OCI-LY1 (cell line): ENCODE data around the gene KIF17.
"Not testable (repeated sequence)": the region's sequence is repeated elsewhere in the genome, so short reads cannot be mapped to it uniquely, and the experiment has no call there.

Source experiments
- H2AFZ ChIP-seq: fragments of 200-600 bp; sonication (generic), shearing (Covaris generic); 2 replicates; pipeline ENCODE4 v1.6.0; 2014; ENCODE audit warnings: antibody characterized with exemption, mild to moderate bottlenecking, low read length
- H3F3A ChIP-seq: fragments of 200-600 bp; sonication (generic), shearing (Covaris generic); 2 replicates; pipeline ENCODE4 v1.6.0; 2014; ENCODE audit warnings: mild to moderate bottlenecking, antibody characterized with exemption, low read length, moderate library complexity; ENCODE audit not compliant: insufficient read depth
- H3K27ac ChIP-seq: fragments of 200-600 bp; sonication (generic); 2 replicates; pipeline ENCODE4 v1.5.1; 2014; ENCODE audit warnings: low read length, mixed run types, mild to moderate bottlenecking, low read depth; ENCODE audit not compliant: poor library complexity, severe bottlenecking
- H3K27me3 ChIP-seq: fragments of 200-600 bp; sonication (generic); 2 replicates; pipeline ENCODE4 v1.6.0; 2014; ENCODE audit warnings: antibody characterized with exemption, mild to moderate bottlenecking, low read length, moderate library complexity; ENCODE audit not compliant: insufficient read depth
- H3K36me3 ChIP-seq: fragments of 200-600 bp; sonication (generic); 2 replicates; pipeline ENCODE4 v1.6.1; 2014; ENCODE audit warnings: mild to moderate bottlenecking, antibody characterized with exemption, low read length, moderate library complexity, mixed read lengths; ENCODE audit not compliant: insufficient read depth
- H3K4me1 ChIP-seq: fragments of 200-600 bp; sonication (generic); 2 replicates; pipeline ENCODE4 v1.5.1; 2014; ENCODE audit warnings: mild to moderate bottlenecking, low read length, moderate library complexity; ENCODE audit not compliant: insufficient read depth, severe bottlenecking
- H3K4me2 ChIP-seq: fragments of 200-600 bp; sonication (generic), shearing (Covaris generic); 2 replicates; pipeline ENCODE4 v1.6.1; 2014; ENCODE audit warnings: low read length
- H3K4me3 ChIP-seq: fragments of 200-600 bp; sonication (generic); 2 replicates; pipeline ENCODE4 v1.5.1; 2014; ENCODE audit warnings: low read length, low read depth, mild to moderate bottlenecking, mixed read lengths; ENCODE audit not compliant: poor library complexity, severe bottlenecking
- H3K79me2 ChIP-seq: fragments of 200-600 bp; shearing (Covaris generic); 2 replicates; pipeline ENCODE4 v1.6.1; 2016; ENCODE audit warnings: mixed run types, low read length, mixed read lengths; ENCODE audit not compliant: insufficient read depth
- H3K9ac ChIP-seq: fragments of 200-600 bp; sonication (generic), shearing (Covaris generic); 2 replicates; pipeline ENCODE4 v1.6.1; 2014; ENCODE audit warnings: mild to moderate bottlenecking, low read length, mixed read lengths
- H3K9me2 ChIP-seq: fragments of 200-600 bp; sonication (generic), shearing (Covaris generic); 2 replicates; pipeline ENCODE4 v1.6.1; 2014; ENCODE audit warnings: low read depth, mild to moderate bottlenecking, low read length, mixed read lengths
- H3K9me3 ChIP-seq: fragments of 200-600 bp; shearing (Covaris generic); 2 replicates; pipeline ENCODE4 v1.6.1; 2014; ENCODE audit warnings: low read length, mixed read lengths
- H4K20me1 ChIP-seq: fragments of 200-600 bp; sonication (generic), shearing (Covaris generic); 2 replicates; pipeline ENCODE4 v1.6.0; 2016; ENCODE audit warnings: mild to moderate bottlenecking, low read length; ENCODE audit not compliant: insufficient read depth
- EZH2 ChIP-seq: fragments of 200-600 bp; sonication (generic), shearing (Covaris generic); IDR thresholded peaks from 2 replicates; pipeline ENCODE4 v1.8.0; 2017; ENCODE audit warnings: borderline replicate concordance, mixed run types, mild to moderate bottlenecking, antibody characterized with exemption, low read length, moderate library complexity, mixed read lengths
- TF ChIP-seq, protein P1 (sequence below): fragments of 200-600 bp; sonication (generic), shearing (Covaris generic); IDR thresholded peaks from 2 replicates; pipeline ENCODE4 v1.5.1; 2017; ENCODE audit warnings: mild to moderate bottlenecking, antibody characterized with exemption, low read length, moderate library complexity, mixed read lengths

Gene KIF17

DNA sequence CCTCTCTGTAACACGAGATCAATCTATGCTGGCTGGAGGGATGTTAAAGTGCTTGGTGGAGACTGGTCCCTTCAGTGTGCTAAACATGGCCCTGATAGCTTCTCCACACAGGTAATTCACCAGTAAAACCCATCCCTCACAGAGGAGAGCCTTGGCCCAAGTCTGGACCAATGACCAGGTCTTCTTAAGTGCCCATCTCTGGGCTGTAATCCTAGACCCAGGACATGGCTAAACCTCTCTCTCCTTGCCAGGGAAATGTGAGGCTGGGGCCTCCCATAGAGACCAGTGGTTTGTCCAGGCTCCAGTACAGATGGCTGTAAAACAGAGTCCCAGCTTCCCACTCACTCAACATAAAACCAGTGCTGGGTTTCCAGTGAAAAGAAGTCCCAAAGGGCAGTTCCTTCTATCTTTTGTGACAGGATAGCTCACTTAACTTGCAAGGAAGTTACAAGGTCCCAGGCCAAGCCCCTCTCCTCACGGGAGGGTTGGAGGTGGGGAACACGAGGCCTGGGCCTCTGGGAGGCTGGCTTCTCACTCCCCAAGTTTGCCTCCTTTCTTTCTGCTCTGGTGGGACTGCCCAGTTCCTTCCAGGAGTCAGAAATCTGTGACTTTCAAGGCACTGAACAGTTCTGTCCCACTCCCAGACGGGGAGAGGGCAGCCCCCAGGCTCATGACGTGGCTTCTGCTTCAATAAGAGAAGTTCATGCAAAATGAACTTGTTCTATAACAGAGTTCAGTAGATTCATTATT lies 2.2 kb upstream of the KIF17 start:
- H3K27me3 ChIP-seq, result no peaks in the 10 kb centered on the region; the same call in 1 of the 2 replicates
- H4K20me1 ChIP-seq, result no peaks in the 10 kb centered on the region
- H3K9ac ChIP-seq, result no peak overlapping the region
- no peaks in the 10 kb centered on the region for H3K9me3 ChIP-seq
- no peaks in the 10 kb centered on the region for H3K36me3 ChIP-seq
- H3F3A ChIP-seq, result no peaks in the 10 kb centered on the region
- H2AFZ ChIP-seq, result no peak overlapping the region
- no peaks in the 10 kb centered on the region for H3K9me2 ChIP-seq
- no peak overlapping the region for H3K4me3 ChIP-seq
- no peak overlapping the region for H3K27ac ChIP-seq
- no peaks in the 10 kb centered on the region for H3K4me1 ChIP-seq
- H3K4me2 ChIP-seq, result no peak overlapping the region
- H3K79me2 ChIP-seq, result no peaks in the 10 kb centered on the region
- TF ChIP-seq, protein P1, sequence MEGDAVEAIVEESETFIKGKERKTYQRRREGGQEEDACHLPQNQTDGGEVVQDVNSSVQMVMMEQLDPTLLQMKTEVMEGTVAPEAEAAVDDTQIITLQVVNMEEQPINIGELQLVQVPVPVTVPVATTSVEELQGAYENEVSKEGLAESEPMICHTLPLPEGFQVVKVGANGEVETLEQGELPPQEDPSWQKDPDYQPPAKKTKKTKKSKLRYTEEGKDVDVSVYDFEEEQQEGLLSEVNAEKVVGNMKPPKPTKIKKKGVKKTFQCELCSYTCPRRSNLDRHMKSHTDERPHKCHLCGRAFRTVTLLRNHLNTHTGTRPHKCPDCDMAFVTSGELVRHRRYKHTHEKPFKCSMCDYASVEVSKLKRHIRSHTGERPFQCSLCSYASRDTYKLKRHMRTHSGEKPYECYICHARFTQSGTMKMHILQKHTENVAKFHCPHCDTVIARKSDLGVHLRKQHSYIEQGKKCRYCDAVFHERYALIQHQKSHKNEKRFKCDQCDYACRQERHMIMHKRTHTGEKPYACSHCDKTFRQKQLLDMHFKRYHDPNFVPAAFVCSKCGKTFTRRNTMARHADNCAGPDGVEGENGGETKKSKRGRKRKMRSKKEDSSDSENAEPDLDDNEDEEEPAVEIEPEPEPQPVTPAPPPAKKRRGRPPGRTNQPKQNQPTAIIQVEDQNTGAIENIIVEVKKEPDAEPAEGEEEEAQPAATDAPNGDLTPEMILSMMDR, result no peak
- no peak for TF ChIP-seq EZH2

DNA sequence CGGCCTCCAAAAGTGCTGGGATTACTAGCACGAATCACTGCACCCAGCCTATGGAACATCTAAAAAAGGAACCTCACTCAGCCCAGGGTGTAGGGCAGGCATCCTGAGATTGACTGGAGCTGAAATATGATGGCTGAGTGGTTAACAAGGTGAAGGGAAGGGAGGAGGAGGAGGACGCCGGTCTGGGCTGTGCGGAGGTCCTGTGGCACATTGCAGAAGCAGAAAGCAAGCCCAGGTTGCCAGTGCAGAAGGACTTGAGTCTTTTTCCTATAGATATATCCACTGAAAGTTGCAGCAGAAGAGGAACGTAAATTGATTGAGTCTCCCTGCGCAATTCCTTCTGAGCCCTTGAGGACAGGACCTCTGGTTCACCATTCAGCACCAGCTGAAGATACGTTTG lies 1.5 kb upstream of the KIF17 start:
- Histone ChIP-seq H3K9me3 (no peaks in the 10 kb centered on the region), H3K79me2 (no peaks in the 10 kb centered on the region), H3F3A (no peaks in the 10 kb centered on the region), H3K4me2 (no peak overlapping the region), H3K4me1 (no peaks in the 10 kb centered on the region), H3K27ac (no peak overlapping the region), H3K27me3 (no peaks in the 10 kb centered on the region; the same call in 1 of the 2 replicates), H3K36me3 (no peaks in the 10 kb centered on the region), H2AFZ (no peak overlapping the region), H3K4me3 (no peak overlapping the region), H3K9ac (no peak overlapping the region), H3K9me2 (no peaks in the 10 kb centered on the region), H4K20me1 (no peaks in the 10 kb centered on the region)
- TF ChIP-seq EZH2, result no peak
- TF ChIP-seq, protein P1, result no peak

DNA sequence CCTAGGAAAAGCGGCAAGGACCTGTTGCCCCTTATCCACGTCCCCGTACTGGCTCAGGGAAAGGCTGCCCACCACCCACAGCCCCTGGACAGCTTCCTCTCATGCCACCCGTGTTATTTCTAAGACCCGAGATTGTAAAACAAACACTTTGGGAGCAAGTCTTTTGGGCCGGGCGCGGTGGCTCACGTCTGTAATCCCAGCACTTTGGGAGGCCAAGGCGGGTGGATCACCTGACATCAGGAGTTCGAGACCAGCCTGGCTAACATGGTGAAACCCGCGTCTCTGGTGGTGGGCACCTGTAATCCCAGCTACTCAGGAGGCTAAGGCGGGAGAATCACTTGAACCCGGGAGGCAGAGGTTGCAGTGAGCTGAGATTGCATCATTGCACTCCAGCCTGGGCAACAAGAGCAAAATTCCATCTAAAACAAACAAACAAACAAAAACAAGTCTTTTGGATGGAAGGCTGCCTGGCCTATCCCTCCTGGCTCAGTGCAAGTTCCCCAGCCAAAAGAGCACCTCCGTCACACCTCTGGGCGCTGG lies 606 bp upstream of the KIF17 start:
- Histone ChIP-seq H3K4me2 (peak overlapping the region; percentile 67), H3K4me3 (peak overlapping the region; percentile 50)
- H3K79me2 ChIP-seq, H3K27me3 ChIP-seq, H2AFZ ChIP-seq, H3K9ac ChIP-seq, H3F3A ChIP-seq, H4K20me1 ChIP-seq, H3K4me1 ChIP-seq, H3K36me3 ChIP-seq, H3K9me2 ChIP-seq, H3K9me3 ChIP-seq, H3K27ac ChIP-seq: not testable (repeated sequence)

DNA sequence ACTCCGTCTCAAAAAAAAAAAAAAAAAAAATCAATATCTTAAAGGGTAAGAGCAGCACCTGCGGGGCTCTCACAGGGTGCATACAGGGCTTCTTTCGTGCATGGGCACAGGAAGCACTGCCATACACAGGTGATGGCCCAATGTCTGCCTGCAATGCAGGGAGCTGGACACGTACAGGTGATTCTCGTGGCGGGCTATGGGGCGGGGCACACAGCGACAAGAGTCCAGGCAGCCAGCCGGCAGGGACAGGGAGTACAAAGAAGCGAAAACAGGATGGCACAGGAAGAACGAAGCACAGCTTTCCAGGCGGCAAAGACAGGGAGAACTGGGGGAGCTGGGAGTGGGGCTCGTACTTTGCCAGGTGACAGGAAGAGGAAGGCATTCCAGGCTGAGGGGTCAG lies 1.6 kb downstream of the KIF17 start:
- H3K4me3 ChIP-seq, result no peak overlapping the region
- H3K27ac ChIP-seq, result no peak overlapping the region
- H3K4me1 ChIP-seq, result no peaks in the 10 kb centered on the region
- no peaks in the 10 kb centered on the region for H3K79me2 ChIP-seq
- H4K20me1 ChIP-seq, result no peaks in the 10 kb centered on the region
- no peaks in the 10 kb centered on the region for H3K9me2 ChIP-seq
- no peak overlapping the region for H3K4me2 ChIP-seq
- H3F3A ChIP-seq, result no peaks in the 10 kb centered on the region
- H3K27me3 ChIP-seq, result no peaks in the 10 kb centered on the region; the same call in 1 of the 2 replicates
- H3K9me3 ChIP-seq, result no peaks in the 10 kb centered on the region
- no peak overlapping the region for H3K9ac ChIP-seq
- TF ChIP-seq EZH2, result no peak
- TF ChIP-seq, protein P1, result no peak
- H3K36me3 ChIP-seq, result no peaks in the 10 kb centered on the region
- no peak overlapping the region for H2AFZ ChIP-seq
